ENCODE results near the gene GC. TPM values are rescaled to one million over a fixed set of nuclear protein-coding genes. Genes with fewer than 3 reads are reported as not detected.

The GC gene
- total RNA-seq, 1 donor from 2014 or later, result not detected

- Mint-ChIP-seq H3K36me3 (no peaks in the 10 kb centered on the region), H3K4me1 (no peaks in the 10 kb centered on the region), H3K4me3 (no peak overlapping the region), H3K9me3 (peaks cover 7% of the 10 kb centered on the region), H3K27ac (no peak overlapping the region), H3K27me3 (ENCODE audit: low read depth) (no peaks in the 10 kb centered on the region)
- no peak for DNase-seq (ENCODE audit: low spot score in 2 of 2, unreplicated experiment in 2 of 2)
- no peak for TF ChIP-seq CTCF (IDR thresholded peaks at IDR 0.05; ENCODE audit: unreplicated experiment)
These were observed 54.0 kb downstream of the GC start for GRCh38 chr4:71729856-71730255.

GRCh38 chr4:71713611-71714203, 70.2 kb downstream of the GC start:
- no peak for DNase-seq (ENCODE audit: low spot score in 2 of 2, unreplicated experiment in 2 of 2)
- peaks cover 5% of the 10 kb centered on the region for H3K9me3 Mint-ChIP-seq
- H3K27ac Mint-ChIP-seq, result no peak overlapping the region
- TF ChIP-seq CTCF (IDR thresholded peaks at IDR 0.05; ENCODE audit: unreplicated experiment), result peak; percentile 83
- H3K4me1 Mint-ChIP-seq, result peaks cover 5% of the 10 kb centered on the region
- no peak overlapping the region for H3K4me3 Mint-ChIP-seq
- H3K27me3 Mint-ChIP-seq (ENCODE audit: low read depth), result no peaks in the 10 kb centered on the region
- H3K36me3 Mint-ChIP-seq, result no peaks in the 10 kb centered on the region

- no peak for TF ChIP-seq CTCF (IDR thresholded peaks at IDR 0.05; ENCODE audit: unreplicated experiment)
- no peaks in the 10 kb centered on the region for H3K27me3 Mint-ChIP-seq (ENCODE audit: low read depth)
- no peak for DNase-seq (ENCODE audit: low spot score in 2 of 2, unreplicated experiment in 2 of 2)
- peaks cover 5% of the 10 kb centered on the region for H3K9me3 Mint-ChIP-seq
- no peak overlapping the region for H3K27ac Mint-ChIP-seq
- no peak overlapping the region for H3K4me3 Mint-ChIP-seq
- peaks cover 5% of the 10 kb centered on the region for H3K4me1 Mint-ChIP-seq
- H3K36me3 Mint-ChIP-seq, result peaks cover 3% of the 10 kb centered on the region
These were observed 71.9 kb downstream of the GC start for GRCh38 chr4:71711985-71712348.

GRCh38 chr4:71711044-71711984, 72.6 kb downstream of the GC start:
- H3K27me3 Mint-ChIP-seq (ENCODE audit: low read depth), result no peaks in the 10 kb centered on the region
- TF ChIP-seq CTCF (IDR thresholded peaks at IDR 0.05; ENCODE audit: unreplicated experiment), result no peak
- peaks cover 4% of the 10 kb centered on the region for H3K9me3 Mint-ChIP-seq
- no peak overlapping the region for H3K4me3 Mint-ChIP-seq
- H3K4me1 Mint-ChIP-seq, result peaks cover 5% of the 10 kb centered on the region
- DNase-seq (ENCODE audit: low spot score in 2 of 2, unreplicated experiment in 2 of 2), result no peak
- no peak overlapping the region for H3K27ac Mint-ChIP-seq
- peaks cover 3% of the 10 kb centered on the region for H3K36me3 Mint-ChIP-seq

GRCh38 chr4:71709961-71710360, 73.9 kb downstream of the GC start:
- H3K4me1 Mint-ChIP-seq, result peaks cover 5% of the 10 kb centered on the region
- H3K36me3 Mint-ChIP-seq, result peaks cover 3% of the 10 kb centered on the region
- no peaks in the 10 kb centered on the region for H3K27me3 Mint-ChIP-seq (ENCODE audit: low read depth)
- no peak for DNase-seq (ENCODE audit: low spot score in 2 of 2, unreplicated experiment in 2 of 2)
- no peak overlapping the region for H3K4me3 Mint-ChIP-seq
- peaks cover 4% of the 10 kb centered on the region for H3K9me3 Mint-ChIP-seq
- H3K27ac Mint-ChIP-seq, result no peak overlapping the region
- no peak for TF ChIP-seq CTCF (IDR thresholded peaks at IDR 0.05; ENCODE audit: unreplicated experiment)
